GM18498 (cell line): ENCODE results near the gene SPPL2C.
"Not testable (repeated sequence)": the region's sequence is repeated elsewhere in the genome, so short reads cannot be mapped to it uniquely, and the experiment has no call there.

Source experiments
- ATAC-seq: cut with Tn5 transposase; IDR thresholded peaks from one replicate; pipeline ENCODE4 v1.9.1; 2021; ENCODE audit warnings: mild to moderate bottlenecking, moderate library complexity; ENCODE audit not compliant: unreplicated experiment

The SPPL2C gene

DNA sequence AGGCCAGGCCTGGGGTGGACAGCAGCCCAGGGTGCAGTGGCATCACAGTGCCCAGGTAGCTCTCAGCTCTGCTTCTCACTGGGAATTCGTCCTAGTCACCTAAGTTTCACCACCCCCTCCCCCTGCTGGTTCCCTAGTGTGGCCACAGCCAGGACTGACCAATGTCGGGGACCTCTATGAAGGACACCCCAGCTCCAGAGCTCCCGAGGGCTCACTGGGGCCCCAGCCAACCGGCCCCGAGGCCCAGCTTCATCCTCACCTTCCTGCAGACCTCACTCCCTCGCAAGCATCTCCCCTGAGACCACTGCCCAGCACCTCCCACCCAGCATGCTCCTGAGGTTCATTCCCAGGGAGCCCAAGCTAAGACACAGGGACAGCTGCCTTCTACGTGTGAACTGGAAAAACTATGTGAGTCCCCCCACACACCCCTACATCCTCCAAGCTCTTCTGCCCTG lies 4.9 kb downstream of the SPPL2C start:
- no peak for ATAC-seq

DNA sequence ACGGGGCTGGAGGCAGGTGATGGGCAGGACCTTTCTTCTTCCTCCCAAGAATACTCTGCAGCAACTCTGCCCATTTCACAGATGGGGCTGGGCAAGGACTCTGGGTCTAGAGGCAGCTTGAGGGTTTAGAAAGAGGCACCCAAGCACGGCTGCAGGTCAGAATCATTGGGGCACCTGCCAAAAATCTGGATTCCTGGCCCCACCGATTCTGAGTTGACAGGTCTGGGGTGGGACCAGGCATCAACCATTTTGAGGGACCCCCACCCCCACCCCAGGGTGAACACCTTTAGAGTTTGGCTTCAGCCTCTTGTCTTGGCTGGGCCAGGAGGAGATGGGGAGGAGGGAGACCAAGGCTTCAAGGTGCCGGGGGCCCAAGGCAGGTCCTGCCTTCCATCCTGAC lies 5.3 kb downstream of the SPPL2C start:
- no peak for ATAC-seq

DNA sequence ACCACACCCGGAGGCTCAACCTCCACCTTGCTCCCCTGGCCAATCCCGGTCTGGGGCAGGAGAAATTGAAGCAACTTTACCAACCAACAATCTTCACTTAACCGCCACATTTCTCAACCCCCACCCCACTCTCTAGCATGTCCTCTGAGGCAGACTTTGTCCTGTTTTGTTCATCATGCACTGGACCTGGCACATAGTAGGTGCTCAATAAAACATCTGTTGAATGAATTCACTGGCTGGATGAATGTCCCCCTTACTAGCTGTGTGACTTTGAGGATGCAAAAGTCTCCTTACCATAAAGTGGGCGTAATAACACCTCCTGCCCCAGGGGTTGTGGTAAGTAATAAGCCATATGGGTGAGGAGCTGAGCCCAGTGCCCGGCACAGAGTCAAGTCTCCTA lies 5.8 kb downstream of the SPPL2C start:
- ATAC-seq = no peak

DNA sequence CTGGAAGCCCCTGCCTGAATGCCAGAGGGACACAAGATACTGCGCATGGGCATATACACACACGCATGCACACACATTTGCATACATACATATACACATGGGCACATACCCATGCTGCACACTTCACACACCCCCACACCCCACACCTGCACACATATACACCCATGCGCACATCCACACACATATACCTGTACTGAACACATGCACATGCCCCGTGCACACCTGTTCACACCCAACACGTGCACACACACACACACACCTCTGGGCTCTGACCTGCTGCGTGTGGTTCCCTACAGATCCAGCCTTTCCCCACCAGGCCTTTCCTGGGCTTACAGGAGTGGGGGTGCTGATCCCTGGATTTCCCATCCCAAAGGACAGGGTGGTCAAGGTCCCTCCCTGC lies 6.3 kb downstream of the SPPL2C start:
- no peak for ATAC-seq

DNA sequence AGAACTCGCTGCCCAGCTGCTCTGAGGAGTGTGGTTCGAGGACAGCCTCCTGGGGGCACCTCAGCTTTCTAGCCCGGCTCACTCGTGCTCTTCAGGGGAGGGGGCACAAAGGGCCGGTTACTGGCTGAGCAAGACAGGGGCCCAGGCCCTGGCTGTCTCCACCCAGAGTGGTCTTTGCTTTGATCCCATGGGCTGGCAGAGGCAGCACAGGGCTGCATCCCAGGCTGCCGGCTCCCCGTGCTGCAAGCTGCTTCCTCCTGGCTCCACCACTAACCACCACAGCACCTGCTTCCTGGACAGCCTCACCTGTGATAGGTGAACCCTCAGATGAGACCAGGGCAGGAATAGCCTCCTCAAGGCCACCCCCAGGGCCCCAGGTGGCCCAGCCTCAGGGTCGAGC lies 6.8 kb downstream of the SPPL2C start:
- ATAC-seq = no peak

DNA sequence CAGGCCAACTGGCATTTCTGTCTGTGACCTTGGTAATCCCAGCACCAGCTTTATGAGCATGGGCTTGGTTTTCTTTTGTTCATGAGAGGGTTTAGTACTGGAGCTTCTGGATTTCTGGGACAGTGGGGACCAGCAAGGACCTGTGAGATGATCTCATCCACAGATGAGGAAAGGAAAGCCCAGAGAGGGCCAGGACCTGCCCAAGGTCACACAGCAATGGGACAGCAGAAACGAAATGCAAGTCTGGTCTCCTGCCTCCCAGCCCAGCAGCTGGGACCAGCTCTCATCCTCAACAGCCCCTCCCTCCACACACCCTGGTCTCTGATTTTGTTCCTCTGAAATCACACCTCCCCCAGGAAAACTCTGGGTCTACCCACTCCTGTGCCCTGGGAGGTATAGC lies 7.2 kb downstream of the SPPL2C start:
- ATAC-seq = no peak

DNA sequence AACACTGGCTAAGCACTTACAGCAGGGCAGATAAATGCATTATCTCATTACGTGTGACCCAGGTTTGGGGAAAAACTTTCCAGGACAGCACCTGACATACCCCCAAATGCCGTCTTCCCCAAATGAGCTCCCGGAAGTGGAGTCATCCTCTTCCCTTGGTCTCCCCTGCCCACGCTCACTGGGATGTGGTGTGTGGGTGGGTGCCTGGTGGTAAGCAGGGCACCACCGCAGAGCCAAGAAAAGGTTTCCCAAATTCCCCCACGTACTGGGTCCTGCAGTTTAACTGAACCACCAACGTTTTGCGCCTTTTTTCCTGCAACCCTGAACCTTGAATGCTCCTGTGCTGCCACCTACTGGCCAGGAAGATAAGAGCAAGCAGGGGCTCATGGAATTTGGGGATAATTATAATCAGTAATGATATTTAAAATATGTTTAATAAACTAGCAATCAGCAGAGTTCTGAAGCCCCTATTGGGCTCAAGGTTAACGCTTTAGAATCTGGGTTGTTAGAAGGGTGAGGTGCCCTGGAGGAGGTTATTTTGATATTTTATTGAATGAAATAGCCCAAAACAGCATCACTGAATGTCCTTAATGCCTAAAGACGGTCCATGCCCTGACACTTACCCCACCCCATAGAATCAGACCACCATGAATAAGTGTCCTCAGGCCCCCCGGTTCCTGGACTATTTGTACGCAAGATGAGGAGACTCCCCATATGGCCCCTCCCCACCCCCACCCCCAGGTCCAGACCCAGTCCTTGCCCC lies 8.0 kb downstream of the SPPL2C start:
- no peak for ATAC-seq

DNA sequence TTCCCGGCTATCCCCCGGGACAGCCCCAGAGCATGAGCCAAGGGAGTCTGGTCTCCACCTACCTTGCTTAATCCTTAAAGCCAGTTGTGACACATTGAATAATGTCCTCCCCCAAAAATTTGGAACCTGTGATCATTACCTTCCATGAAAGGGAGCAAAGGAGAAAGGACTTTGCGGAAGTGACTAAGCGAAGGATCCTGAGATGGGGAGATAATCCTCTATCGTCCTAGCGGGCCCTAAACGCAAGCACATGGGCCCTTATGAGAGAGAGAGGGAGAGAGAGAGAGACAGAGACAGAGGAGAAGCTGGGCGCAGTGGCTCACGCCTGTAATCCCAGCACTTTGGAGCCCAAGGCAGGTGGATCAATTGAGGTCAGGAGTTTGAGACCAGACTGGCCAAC lies 9.5 kb downstream of the SPPL2C start:
- no peak for ATAC-seq

DNA sequence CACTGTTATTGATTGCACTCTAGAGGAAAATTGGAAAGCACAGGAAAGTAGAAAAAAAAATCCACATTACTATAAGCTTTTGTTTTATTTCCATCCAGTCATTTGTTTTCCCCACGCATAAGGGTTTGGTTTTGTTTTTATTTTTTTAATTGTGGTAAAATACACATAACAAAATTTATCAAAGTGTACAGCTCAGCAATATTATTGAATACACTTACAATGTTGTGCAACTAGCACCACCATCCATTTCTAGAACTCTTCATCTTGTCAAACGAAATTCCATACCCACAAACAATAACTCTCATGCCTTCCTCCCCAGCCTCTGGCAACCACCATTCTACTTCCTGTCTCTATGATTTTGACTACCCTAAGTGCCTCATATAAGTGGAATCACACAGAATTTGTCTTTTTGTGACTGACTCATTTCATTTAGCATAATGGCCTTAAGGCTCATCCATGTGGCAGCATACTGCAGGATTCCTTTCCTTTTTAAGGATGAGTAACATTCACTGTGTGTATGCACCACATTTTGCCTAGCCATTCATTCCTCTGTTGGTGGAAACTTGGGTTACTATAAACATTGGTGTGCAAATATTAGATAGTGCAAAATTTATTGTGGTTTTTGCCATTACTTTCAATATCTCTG lies 11.1 kb downstream of the SPPL2C start:
- no peak for ATAC-seq

DNA sequence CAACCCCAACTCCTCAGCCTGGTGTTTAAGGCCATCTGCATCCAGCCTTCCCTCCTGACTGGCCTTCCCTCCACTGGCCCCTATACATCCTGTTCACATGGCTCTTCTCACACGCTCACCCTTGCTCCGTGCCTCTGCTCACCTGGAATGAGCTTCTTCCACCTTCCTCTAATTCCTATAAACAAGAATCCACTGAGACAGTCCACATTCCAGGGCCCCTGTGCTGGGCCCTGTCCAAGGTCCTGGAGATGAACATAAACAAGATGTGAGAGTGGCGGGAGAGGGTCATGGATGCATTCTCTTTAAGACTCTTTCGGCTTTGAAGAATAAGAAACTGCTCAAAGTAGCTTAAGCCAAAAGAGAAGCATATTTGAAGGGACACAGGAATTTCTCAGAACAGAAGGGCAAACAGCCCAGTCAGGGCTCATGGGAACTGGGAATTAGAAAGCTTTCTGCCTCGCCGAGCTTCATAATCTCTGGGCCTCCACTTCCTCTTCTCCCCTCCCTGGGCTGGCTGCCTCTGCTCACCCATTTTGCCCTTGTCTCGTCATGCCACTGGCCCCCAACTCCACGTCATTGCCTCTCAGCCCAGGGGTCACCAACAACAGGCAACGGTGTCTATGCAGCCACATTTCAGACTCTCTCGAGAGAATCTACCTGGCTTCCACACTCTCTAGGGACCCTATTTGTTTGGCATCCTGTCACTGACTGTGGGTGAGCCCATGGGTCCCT lies 13.5 kb downstream of the SPPL2C start:
- ATAC-seq = no peak

DNA sequence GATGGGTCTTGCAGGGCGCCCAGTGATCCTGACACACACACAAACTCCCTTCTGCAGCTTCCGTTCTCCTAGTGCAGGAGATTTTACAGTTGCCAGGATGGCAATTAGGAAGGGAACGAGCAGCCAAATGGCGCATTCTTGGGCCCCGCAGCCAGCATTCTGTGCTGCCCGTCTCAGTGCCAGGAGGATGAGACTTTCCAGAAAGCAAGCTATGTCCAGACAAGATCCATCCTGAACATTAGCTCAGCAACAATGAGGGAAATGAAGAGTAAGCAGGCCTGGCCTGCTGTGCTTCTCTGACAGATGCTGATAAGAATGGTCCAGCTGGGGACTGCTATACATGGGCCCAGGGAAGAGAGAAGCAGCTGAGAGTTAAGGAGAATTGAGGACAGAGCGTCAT lies 16.5 kb downstream of the SPPL2C start:
- no peak for ATAC-seq

DNA sequence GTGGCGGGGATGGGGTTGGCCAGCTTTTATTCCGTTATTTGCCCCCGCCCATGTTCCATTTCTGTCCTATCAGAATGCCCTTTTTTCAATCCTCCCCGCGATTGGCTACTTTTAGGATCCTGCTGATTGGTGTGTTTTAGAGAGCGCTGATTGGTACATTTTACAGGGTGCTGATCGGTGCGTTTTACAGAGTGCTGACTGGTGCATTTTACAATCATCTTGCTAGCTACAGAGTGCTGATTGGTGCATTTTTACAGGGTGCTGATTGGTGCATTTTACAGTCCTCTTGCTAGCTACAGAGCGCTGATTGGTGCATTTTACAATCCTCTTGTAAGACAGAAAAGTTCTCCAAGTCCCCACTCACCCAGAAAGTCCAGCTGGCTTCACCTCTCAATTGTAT lies 17.4 kb downstream of the SPPL2C start:
- not testable (repeated sequence) for ATAC-seq

DNA sequence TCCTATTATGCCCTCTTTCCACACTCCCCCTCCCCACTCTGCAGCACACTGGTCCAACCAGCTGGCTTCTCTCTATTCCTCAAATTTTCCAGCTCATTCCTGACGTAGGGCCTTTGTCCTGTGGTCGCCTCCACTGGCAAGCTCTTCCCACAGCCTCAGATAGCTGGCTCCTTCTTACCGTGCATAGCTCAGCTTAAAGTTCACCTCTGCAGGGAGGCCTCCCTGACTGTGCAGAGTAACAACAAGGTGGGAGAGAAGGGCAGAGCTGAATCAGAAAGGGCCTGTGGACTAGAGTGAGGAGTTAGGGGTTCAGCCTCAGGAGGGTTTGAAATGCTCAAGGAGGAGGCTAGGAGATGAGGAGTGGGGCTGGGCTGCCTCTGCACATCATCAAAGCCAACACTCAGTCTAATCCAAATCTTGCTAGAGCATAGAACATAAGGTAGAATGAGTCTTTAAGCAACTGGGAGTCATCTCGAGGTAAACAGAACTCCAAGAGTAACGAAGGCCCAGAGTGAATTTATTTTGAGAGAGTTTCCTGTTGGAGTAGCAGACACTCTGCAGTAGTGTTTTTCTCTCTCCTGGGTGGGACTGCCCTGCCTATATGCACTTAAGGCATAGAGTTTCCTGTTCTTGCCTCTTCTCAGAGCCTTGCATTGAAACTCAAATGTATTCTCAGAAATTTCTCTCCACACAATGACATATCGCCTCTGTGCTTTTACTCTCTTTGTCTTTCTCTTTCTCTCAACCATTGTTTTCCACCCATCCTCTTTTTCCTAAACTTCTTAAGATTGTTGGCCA lies 19.4 kb downstream of the SPPL2C start:
- no peak for ATAC-seq

DNA sequence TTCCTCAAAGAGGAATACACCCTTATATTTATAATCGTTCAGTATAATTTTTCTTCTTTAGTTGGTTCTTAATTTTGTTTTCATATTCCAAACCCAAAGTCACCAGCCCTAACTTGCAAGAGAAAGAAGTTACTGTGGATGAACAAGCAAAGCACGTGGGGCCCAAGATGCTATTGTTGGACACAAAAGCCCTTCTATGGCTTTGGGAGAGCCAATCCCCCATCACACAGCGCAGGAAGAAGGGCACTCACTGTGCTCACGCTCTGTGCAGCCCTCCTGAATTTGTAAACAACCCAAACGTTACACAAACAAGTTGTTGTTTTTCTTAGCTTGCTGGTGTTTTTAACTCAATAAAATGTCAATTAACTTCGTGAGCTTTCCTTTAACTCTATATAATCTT lies 22.5 kb downstream of the SPPL2C start:
- ATAC-seq = no peak

DNA sequence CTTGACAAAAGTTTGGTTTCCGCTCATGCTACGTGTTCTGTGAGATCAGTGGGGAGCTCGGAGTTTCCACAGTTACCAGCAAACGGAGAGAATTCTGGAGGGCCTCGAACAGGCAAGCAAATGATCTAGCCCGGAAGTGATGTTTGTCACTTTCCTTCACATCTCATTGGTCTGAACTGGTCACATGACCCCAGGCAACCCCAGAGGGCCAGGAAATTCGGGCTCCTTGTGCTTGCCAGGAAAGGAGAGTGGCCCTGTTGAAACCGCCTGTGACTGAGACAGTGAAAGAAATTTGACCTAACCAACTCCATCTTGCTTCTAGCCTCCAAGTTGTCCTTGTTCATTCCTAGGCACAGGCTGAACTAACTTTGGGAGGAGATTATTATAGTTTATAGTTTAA lies 23.0 kb downstream of the SPPL2C start:
- ATAC-seq = no peak

DNA sequence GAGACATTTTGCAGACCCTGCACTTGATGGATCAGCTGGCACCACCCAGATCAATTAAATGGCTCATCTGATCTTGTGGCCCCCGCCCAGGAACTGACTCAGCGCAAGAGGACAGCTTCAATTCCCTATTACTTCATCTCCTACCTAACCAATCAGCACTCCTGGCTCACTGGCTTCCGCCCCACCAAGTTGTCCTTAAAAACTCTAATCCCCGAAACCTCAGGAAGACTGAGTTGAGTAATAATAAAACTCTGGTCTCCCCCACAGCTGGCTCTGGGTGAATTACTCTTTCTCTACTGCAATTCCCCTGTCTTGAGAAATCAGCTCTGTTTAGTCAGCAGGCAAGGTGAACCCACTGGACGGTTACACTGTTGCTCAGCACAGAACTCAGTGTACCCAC lies 23.6 kb downstream of the SPPL2C start:
- no peak for ATAC-seq

DNA sequence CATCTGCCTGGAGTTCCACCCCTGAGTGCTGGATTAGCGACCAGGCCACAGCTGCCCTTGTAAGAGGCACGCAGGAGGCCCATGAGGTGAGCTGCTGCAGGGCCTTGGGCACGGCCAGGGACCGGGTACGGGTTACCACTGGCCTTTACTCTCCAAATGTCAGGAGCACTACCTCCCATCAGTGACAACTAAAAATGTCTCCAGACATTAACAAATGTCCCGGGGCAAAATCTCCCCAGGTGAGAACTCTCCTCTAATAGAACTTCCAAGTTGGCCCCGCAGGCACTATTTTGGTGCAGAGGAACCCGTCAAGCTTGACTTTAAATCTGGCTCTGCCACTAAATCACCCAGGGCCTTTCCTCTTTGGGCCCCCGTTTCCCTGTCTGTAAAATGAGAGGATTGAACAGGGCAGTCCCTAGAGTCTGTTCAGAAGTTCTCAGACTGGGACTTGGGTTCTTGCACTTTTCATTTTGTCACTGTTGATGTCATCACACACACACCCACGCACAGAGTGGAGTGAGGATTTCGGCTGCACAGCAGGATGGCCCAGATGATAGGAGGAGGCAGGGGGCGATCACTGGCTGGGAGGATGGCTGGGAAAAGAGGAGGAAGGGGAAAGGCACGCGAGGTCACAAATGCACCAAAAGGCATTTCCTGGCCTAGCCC lies 25.1 kb downstream of the SPPL2C start:
- no peak for ATAC-seq

DNA sequence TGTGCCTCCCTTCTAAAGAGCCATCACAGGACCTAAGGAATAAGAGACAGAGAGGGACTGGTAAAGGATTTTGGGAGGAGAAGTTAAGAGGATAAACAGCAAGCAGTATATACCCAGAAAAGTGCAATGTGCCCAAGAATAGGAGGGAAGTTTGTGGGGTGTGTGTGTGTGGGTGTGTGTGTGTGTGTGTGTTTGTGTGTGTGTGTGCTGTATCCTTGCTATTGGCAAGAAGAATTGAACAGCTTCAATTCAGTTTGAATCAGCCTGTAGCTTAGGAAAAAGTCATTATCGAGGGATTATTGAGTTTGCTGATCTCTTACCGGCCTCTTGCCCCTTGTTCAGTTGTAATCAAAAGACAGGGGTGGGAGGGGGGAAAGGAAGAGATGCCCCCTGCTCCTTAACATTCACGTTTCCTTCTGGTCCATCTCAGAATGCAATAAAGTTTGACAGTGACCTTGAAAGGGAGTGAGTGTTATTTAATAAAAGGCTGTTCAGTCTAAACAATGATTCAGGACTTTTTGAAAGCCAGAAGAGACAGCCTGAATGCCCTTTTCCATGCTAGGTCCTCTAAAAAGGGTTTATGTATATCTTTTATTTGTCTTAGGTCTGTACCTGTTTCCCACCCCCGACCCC lies 25.8 kb downstream of the SPPL2C start:
- no peak for ATAC-seq

DNA sequence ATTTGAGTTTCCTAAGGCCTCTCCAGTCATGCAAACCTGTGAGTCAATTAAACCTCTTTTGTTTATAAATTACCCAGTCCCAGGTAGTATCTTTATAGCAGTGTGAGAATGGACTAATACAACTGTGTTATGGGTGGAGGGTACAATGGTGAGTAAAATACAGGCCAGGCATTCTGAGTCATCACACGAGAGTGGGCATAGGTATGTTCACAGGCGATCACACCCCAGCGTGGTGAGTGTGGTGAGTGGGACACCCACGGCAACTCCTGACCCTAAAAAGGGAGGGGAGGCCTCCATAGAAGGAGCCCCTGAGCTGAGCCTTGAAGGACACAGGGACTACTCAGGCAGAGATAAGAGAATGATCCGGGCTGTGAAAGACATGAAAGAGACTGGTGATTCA lies 27.0 kb downstream of the SPPL2C start:
- ATAC-seq = no peak

DNA sequence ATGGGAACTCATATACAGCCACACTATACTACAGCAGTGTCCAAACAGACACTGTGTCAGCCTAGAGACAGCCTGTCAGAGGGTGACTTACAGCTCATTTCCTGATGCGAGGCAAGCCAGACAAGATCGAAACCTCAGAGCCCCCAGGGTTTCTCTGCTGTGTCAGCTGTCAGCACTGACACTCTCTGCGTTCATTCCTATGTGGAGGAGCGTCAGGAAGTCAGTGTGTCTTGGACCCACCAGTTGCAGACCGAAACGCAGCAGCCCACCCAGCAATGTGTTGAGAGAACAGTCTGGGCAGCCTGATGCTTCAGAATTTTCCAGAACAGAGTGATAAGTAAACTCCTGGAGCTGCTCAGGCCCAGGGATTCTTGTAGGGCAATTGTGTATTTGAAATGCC lies 29.0 kb downstream of the SPPL2C start:
- ATAC-seq = no peak
